ENCODE data around the gene TGIF1. TPM values are rescaled to one million over a fixed set of nuclear protein-coding genes. Genes with fewer than 3 reads are reported as not detected.
"Not testable (repeated sequence)": the region's sequence is repeated elsewhere in the genome, so short reads cannot be mapped to it uniquely, and the experiment has no call there.

Gene TGIF1
- polyA plus RNA-seq, 3 donors: 85.1 to 95.3 (median 92.6) TPM

DNA sequence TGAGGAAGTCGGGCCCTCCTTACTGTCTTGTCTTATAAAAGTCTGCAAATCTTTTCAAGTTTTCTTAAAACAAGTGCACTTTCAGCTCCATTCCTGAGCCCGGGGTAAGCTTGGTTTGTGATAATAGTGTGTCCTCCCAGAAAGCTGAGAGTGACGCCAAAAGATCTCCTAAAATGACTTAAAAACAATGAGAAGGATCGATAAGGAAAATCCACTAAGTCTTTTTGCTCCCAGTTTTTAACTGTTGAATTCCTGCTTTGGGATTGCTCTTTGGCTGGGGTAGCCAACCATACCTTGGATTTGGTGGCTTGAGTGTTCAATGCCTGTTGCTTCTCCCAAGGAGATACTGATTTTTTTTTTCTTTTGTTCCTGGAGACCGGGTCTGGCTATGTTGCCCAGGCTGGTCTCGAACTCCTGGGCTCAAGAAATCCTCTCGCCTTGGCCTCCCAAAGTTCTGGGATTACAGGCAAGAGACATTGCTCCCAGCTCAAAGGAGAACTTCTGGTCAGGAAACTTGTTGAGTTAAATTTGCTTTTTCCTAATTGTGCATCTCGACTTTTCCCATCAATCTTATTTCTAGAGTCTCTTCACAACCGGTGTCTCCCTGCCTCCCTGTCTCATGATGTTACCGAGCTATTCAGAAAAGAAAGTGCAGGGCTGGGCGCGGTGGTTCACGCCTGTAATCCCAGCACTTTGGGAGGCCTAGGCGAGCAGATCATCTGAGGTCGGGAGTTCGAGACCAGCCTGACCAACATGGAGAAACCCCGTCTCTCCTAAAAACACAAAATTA, 3.0 kb downstream of the TGIF1 start:
- DNase-seq: no peak

DNA sequence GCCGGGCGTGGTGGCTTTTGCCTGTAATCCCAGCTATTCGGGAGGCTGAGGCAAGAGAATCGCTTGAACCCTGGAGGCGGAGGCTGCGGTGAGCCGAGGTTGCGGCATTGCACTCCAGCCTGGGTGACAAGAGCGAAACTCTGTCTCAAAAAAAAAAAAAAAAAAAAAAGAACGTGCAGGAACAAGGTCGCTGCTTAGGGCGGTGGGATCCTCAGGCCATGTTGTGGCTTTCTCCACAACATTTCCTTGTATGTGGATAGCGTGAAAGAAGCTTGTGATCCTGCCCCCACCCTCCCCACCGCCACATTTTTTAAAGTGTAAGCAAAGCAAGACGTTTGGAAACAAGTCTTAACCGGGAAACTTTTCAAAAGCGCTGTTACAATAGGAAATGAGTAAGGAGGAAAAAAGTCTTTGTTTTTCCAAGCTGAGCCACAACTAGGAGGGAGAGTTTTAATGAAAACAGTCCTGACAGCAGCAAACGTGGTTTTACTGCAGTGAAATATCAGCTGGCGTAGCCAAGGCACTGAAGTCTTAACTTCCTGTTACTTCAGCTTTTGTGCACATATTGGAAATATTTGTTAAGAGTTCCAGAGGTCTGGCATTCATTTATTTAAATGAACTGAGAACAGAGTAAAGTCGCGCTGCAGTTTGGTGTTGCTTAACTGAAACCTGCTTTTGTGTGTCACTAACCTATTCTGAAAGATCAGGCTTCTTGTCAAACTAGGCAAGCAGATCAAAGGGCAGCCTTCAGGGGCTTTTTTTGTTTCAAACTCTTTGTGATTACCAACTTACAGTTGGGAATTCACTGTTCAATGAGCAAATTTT, 3.8 kb downstream of the TGIF1 start:
- peak; percentile 80 for DNase-seq

GRCh38 chr18:3454365-3455089, 4.6 kb downstream of the TGIF1 start:
- DNase-seq: peak; percentile 67

GRCh38 chr18:3455090-3455635, 5.2 kb downstream of the TGIF1 start:
- DNase-seq: no peak

- DNase-seq: peak; percentile 61
Measured at GRCh38 chr18:3455907-3456685, 6.1 kb downstream of the TGIF1 start.

- no peak for DNase-seq
Measured at GRCh38 chr18:3456686-3457069, 6.7 kb downstream of the TGIF1 start.

DNA sequence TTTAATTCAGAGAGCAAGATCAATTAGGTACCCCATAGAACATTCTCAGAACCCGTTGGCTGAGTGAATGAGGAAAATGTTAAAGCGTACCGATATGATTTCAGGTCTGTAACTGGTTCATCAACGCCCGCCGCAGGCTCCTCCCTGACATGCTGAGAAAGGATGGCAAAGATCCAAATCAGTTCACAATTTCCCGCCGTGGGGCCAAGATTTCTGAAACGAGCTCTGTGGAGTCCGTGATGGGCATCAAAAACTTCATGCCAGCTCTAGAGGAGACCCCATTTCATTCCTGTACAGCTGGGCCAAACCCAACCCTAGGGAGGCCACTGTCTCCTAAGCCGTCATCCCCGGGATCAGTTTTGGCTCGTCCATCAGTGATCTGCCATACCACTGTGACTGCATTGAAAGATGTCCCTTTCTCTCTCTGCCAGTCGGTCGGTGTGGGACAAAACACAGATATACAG, 7.3 kb downstream of the TGIF1 start:
- DNase-seq: no peak

GRCh38 chr18:3458378-3458777, 8.4 kb downstream of the TGIF1 start:
- DNase-seq: no peak

GRCh38 chr18:3458952-3459853, 9.2 kb downstream of the TGIF1 start:
- no peak for DNase-seq

GRCh38 chr18:3460823-3461398, 10.9 kb downstream of the TGIF1 start:
- DNase-seq: no peak

- DNase-seq: no peak
Measured at GRCh38 chr18:3461704-3462103, 11.7 kb downstream of the TGIF1 start.

DNA sequence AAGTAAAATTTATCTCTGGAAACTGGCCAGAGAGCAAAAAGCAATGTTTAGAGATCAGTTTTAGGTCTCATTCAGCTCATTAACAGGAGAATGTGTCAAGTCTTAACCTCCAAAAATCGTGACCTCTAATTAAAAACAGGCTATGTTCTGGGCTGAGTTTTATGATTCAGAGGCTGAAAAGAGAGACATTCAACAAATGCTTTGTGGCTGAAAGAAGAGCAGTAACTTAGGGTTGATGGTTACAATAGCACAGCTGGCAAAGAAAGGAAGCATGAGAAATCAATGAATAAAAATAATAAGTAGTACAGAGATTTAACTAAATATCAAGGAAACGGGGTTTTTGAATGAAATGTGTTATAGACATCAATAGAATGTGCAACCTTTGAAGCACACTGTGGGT, 13.1 kb downstream of the TGIF1 start:
- DNase-seq: no peak

DNA sequence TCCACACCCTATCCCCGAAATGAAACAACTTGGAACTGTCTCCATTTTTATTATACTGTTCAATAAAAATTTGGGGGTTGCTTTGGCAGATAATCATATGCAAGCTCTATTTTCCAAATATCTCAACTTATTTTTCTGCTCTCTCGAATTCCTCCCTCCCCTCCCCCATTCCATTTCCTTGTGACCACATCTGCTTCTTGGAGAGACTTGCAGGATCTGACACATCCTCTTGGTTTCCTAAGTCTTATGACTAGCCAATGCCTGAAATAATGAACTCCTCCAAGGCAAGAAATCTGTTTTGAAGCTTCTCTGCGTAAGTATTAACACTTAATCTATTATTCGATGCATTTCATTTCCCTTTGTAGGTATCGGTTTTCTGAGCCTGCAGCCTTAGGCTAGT, 16.1 kb downstream of the TGIF1 start:
- DNase-seq: no peak

DNA sequence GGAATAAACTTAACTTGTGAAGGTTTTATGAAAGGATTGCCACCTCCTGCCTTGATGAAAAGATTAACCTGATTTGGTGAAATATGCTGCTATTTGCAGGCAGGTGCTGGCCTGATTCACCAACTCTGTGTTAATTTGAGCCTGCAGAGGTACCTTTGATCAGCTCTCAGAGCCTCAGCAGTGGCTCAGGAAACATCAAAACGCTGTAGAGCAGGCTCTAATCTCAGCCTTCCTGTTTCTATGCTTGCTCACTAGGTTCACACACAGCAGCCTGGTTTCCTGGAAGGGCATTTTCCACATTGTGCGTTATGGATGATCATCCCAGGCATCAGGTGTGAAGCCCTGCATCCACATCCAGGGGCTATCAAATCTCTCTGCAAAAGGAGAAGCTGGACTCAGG, 16.9 kb downstream of the TGIF1 start:
- DNase-seq: no peak

- no peak for DNase-seq
Measured at GRCh38 chr18:3468066-3468705, 18.2 kb downstream of the TGIF1 start.

GRCh38 chr18:3468833-3469232, 18.9 kb downstream of the TGIF1 start:
- no peak for DNase-seq

- DNase-seq: no peak
Measured at GRCh38 chr18:3471141-3471648, 21.2 kb downstream of the TGIF1 start.

DNA sequence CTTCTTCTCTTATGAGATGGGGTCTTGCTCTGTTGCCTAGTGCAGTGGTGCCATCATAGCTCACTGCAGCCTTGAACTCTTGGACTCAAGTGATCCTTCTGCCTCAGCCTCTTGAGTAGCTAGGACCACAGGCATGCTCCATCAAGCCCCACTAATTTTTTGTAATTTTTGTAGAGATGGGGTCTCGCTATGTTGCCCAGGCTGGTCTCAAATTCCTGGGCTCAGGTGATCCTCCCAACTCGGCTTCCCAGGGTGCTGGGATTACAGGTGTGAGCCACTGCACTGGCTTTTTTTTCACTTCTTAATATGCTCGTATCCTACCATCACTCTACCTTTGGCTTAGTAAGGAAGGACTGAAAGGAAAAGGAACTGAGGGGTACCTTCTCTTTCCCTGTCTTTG, 22.1 kb downstream of the TGIF1 start:
- DNase-seq: not testable (repeated sequence)

All from renal pelvis (tissue), 4 donors.